HepG2 (cell line): Measurements from ENCODE around the gene HOMEZ.

Experiments
- CTCF ChIP-seq: sonication (generic); formaldehyde crosslinking; IDR thresholded peaks from 2 replicates; pipeline ENCODE4 v1.5.0; 2020; ENCODE audit warnings: mild to moderate bottlenecking, missing genetic modification reagents, moderate library complexity
- TEAD2 ChIP-seq: sonication (generic); formaldehyde crosslinking; IDR thresholded peaks from 2 replicates; pipeline ENCODE4 v1.9.0; 2021; ENCODE audit warnings: missing genetic modification reagents
- ZNF296 ChIP-seq: sonication (generic); formaldehyde crosslinking; conservative IDR thresholded peaks from 2 replicates; pipeline ENCODE4 v1.5.0; 2020; ENCODE audit warnings: mild to moderate bottlenecking, missing genetic modification reagents
- TF ChIP-seq, protein P1 (sequence below): sonication (generic); formaldehyde crosslinking; IDR thresholded peaks from 2 replicates; pipeline ENCODE4 v1.4.0; 2020; ENCODE audit warnings: missing genetic modification reagents
- TF ChIP-seq, protein P2 (sequence below): sonication (generic); IDR thresholded peaks from 2 replicates; pipeline ENCODE4 v1.6.1; 2016; ENCODE audit warnings: low read depth, borderline replicate concordance
- TF ChIP-seq, protein P3 (sequence below): sonication (generic); formaldehyde crosslinking; IDR thresholded peaks from 2 replicates; pipeline ENCODE4 v1.4.0; 2020; ENCODE audit warnings: low read depth, mild to moderate bottlenecking, missing genetic modification reagents

GRCh38 chr14:23284654-23285529, 1.0 kb downstream of the HOMEZ start:
- TF ChIP-seq, protein P1, sequence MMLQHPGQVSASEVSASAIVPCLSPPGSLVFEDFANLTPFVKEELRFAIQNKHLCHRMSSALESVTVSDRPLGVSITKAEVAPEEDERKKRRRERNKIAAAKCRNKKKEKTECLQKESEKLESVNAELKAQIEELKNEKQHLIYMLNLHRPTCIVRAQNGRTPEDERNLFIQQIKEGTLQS (CRISPR knock-in tag): no peak
- TF ChIP-seq TEAD2: no peak; the same call in 1 of the 2 replicates
- no peak for TF ChIP-seq CTCF
- no peak for TF ChIP-seq ZNF296
- TF ChIP-seq, protein P2, sequence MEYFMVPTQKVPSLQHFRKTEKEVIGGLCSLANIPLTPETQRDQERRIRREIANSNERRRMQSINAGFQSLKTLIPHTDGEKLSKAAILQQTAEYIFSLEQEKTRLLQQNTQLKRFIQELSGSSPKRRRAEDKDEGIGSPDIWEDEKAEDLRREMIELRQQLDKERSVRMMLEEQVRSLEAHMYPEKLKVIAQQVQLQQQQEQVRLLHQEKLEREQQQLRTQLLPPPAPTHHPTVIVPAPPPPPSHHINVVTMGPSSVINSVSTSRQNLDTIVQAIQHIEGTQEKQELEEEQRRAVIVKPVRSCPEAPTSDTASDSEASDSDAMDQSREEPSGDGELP: no peak
- TF ChIP-seq, protein P3, sequence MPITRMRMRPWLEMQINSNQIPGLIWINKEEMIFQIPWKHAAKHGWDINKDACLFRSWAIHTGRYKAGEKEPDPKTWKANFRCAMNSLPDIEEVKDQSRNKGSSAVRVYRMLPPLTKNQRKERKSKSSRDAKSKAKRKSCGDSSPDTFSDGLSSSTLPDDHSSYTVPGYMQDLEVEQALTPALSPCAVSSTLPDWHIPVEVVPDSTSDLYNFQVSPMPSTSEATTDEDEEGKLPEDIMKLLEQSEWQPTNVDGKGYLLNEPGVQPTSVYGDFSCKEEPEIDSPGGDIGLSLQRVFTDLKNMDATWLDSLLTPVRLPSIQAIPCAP: no peak
